Gastrocnemius medialis (tissue), 4 donors: ENCODE measurements around the gene TMEFF1. TPM values are rescaled to one million over a fixed set of nuclear protein-coding genes. Genes with fewer than 3 reads are reported as not detected.

Source experiments
- ATAC-seq, 2 donors: fragments of 150-250 bp; one replicate each; pipeline ENCODE4 v1.9.1; 2016
- DNase-seq, 2 donors: peaks; one replicate each; pipeline ENCODE4 v3.0.0-alpha.2; 2019
- H3K27ac ChIP-seq, 4 donors: fragments of 200-600 bp; sonication (generic); 1 replicate in 1 of 4; 2 replicates in 3 of 4; pipeline ENCODE4 v1.5.1; 2016 to 2018; ENCODE audit warnings: mild to moderate bottlenecking in 2 of 4, moderate library complexity in 1 of 4
- H3K27me3 ChIP-seq, 3 donors: fragments of 200-600 bp; sonication (generic) in 2 of 3; 1 replicate in 1 of 3; 2 replicates in 2 of 3; pipeline versions ENCODE4 v1.5.1 to v1.6.0; 2016 to 2019; ENCODE audit warnings: mild to moderate bottlenecking in 1 of 3, moderate library complexity in 1 of 3
- H3K36me3 ChIP-seq, 2 donors: fragments of 200-600 bp; sonication (generic) in 1 of 2; one replicate each; pipeline ENCODE4 v1.5.1; 2017 to 2018
- H3K4me1 ChIP-seq, 2 donors: fragments of 200-600 bp; sonication (generic) in 1 of 2; one replicate each; pipeline ENCODE4 v1.5.1; 2016 to 2017; ENCODE audit warnings: mild to moderate bottlenecking in 2 of 2
- H3K4me3 ChIP-seq, 4 donors: fragments of 200-600 bp; sonication (generic) in 3 of 4; 1 replicate in 1 of 4; 2 replicates in 3 of 4; pipeline ENCODE4 v1.5.1; 2016 to 2019; ENCODE audit warnings: mild to moderate bottlenecking in 2 of 4
- H3K9me3 ChIP-seq, 3 donors: fragments of 200-600 bp; sonication (generic) in 2 of 3; 1 replicate in 1 of 3; 2 replicates in 2 of 3; pipeline ENCODE4 v1.5.1; 2016 to 2019
- CTCF ChIP-seq, 5 experiments: fragments of 450-650 bp in 3 of 5; fragments of 200-600 bp in 2 of 5; sonication (generic) in 2 of 5; IDR thresholded peaks in 4 of 5; conservative IDR thresholded peaks in 1 of 5; 1 replicate in 4 of 5; 2 replicates in 1 of 5; pipeline ENCODE4 v1.5.1; 2016 to 2019; ENCODE audit warnings: antibody characterized with exemption in 5 of 5, mild to moderate bottlenecking in 3 of 5, moderate library complexity in 3 of 5
- POLR2A ChIP-seq, 2 donors: fragments of 450-650 bp; IDR thresholded peaks; one replicate each; pipeline ENCODE4 v1.6.1; 2017; ENCODE audit warnings: antibody characterized with exemption in 2 of 2, mild to moderate bottlenecking in 2 of 2, moderate library complexity in 2 of 2
- in situ Hi-C, 4 donors: fragments of 200-750 bp; cut with MboI; loops; one replicate each; pipeline versions ENCODE4 v1.15.0 to v1.8.0; 2017; ENCODE audit warnings: low sequenced_read_pairs in 4 of 4
- intact Hi-C: fragments of 100-400 bp; cut with DNase I; formaldehyde crosslinking; loops from one replicate; pipeline ENCODE4 v1.15.1; 2023; ENCODE audit warnings: low total_unique reads
- total RNA-seq, 4 donors: library from RNA; depleted of rRNA; stranded (reverse); fragments of >200 nt; gene quantifications; one replicate each; pipeline versions ENCODE4 v1.1.0 to v1.2.3, GENCODE V29; 2016

TMEFF1 gene
- total RNA-seq, 4 donors from 2014 or later, result not detected

- Histone ChIP-seq H3K9me3 (no peaks in the 10 kb centered on the region), H3K27ac (peak overlapping the region; percentile 73 to 90 (median 84)), H3K4me3 (peak overlapping the region; percentile 61 to 88 (median 76)), H3K36me3 (no peaks in the 10 kb centered on the region), H3K4me1 (peaks cover 27 to 36% of the 10 kb centered on the region in 2 donors), H3K27me3 (no peaks in the 10 kb centered on the region)
- ATAC-seq (peak; percentile 45 to 65), DNase-seq (peak; percentile 32 to 48)
- intact Hi-C loops, result loop anchor here (1.0 to 10.0 kb wide), 8 partner anchors 13 to 1063 kb away; partner anchors contain the start of genes MRPL50, NR4A3 and ZNF189
- no peak for TF ChIP-seq CTCF (IDR thresholded peaks at IDR 0.05 in 4 of 5, conservative IDR thresholded peaks at IDR 0.05 in 1 of 5)
- peak in 1 of 2 donors; percentile 23 for TF ChIP-seq POLR2A (IDR thresholded peaks at IDR 0.05)
- in situ Hi-C loops, result loop anchor here in 1 of 4 donors (25.0 kb wide), 1 partner anchor 160 kb away; the partner anchor contains the start of gene CAVIN4
Observed at GRCh38 chr9:100427366-100428263, 45.3 kb upstream of the TMEFF1 start.

- Histone ChIP-seq H3K27ac (peak overlapping the region; percentile 49 to 90 (median 71)), H3K4me1 (peaks cover 29 to 47% of the 10 kb centered on the region in 2 donors), H3K27me3 (no peaks in the 10 kb centered on the region), H3K36me3 (no peaks in the 10 kb centered on the region), H3K9me3 (no peaks in the 10 kb centered on the region), H3K4me3 (no peak overlapping the region)
- ATAC-seq (peak; percentile 21 to 66), DNase-seq (no peak)
- in situ Hi-C loops, result loop anchor here in 1 of 4 donors (25.0 kb wide), 1 partner anchor 158 kb away; the partner anchor contains the start of gene CAVIN4
- intact Hi-C loops, result loop anchor here (5.0 to 10.0 kb wide), 7 partner anchors 38 to 1064 kb away; partner anchors contain the start of genes MRPL50, NR4A3 and ZNF189
- no peak for TF ChIP-seq CTCF (IDR thresholded peaks at IDR 0.05 in 4 of 5, conservative IDR thresholded peaks at IDR 0.05 in 1 of 5)
- no peak for TF ChIP-seq POLR2A (IDR thresholded peaks at IDR 0.05)
Observed at GRCh38 chr9:100428871-100429654, 43.9 kb upstream of the TMEFF1 start.

DNA sequence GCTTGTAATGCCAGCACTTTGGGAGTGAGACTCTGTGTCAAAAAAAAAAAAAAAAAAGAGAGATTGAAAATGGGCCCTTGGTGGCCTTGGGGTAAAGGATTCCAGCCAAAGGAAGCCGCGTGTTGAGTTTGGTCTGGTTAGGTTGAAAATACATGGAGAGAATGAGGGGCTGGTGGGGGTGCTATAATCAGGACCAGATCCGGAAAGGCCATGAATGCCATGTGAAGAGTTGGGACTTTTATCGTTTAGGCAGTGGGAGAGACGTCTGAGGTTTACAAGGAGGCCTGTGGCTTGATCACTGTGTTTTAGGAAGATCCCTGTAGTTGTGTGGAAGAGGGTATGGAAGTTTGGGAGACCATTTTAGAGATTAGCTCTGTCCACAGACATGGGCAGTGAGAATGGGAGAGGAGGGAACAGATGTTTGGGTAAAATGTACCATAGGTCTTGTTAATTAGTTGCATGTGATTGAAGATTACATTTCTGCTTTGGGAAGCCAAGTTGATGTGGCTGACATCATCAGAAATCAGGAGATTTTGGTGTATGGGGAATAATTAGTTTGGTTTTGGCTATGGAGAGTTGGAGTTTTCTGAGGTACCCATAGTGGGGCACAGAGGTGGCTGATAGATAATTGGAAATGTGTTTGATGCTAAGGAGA is 42.5 kb upstream of the TMEFF1 start:
- in situ Hi-C loops (loop anchor here in 3 of 4 donors (10.0 to 25.0 kb wide), 3 partner anchors 154 to 164 kb away; partner anchors contain the start of gene CAVIN4 (in 1 of the 3)), intact Hi-C loops (no loop called here)
- Histone ChIP-seq H3K4me3 (no peak overlapping the region), H3K27me3 (no peaks in the 10 kb centered on the region), H3K27ac (no peak overlapping the region), H3K4me1 (peaks cover 29 to 47% of the 10 kb centered on the region in 2 donors), H3K36me3 (no peaks in the 10 kb centered on the region), H3K9me3 (no peaks in the 10 kb centered on the region)
- DNase-seq (no peak), ATAC-seq (no peak)
- no peak for TF ChIP-seq CTCF (IDR thresholded peaks at IDR 0.05 in 4 of 5, conservative IDR thresholded peaks at IDR 0.05 in 1 of 5)
- TF ChIP-seq POLR2A (IDR thresholded peaks at IDR 0.05), result no peak

- H3K9me3 ChIP-seq, result no peaks in the 10 kb centered on the region
- intact Hi-C loops (no loop called here), in situ Hi-C loops (loop anchor here in 3 of 4 donors (10.0 to 25.0 kb wide), 3 partner anchors 153 to 163 kb away; partner anchors contain the start of gene CAVIN4 (in 1 of the 3))
- H3K27ac ChIP-seq, result no peak overlapping the region
- ATAC-seq (no peak), DNase-seq (no peak)
- TF ChIP-seq POLR2A (IDR thresholded peaks at IDR 0.05) (no peak), CTCF (IDR thresholded peaks at IDR 0.05 in 4 of 5, conservative IDR thresholded peaks at IDR 0.05 in 1 of 5) (no peak)
- H3K27me3 ChIP-seq, result no peaks in the 10 kb centered on the region
- H3K4me1 ChIP-seq, result peaks cover 20 to 37% of the 10 kb centered on the region in 2 donors
- H3K4me3 ChIP-seq, result no peak overlapping the region
- H3K36me3 ChIP-seq, result no peaks in the 10 kb centered on the region
Observed at GRCh38 chr9:100431886-100432285, 41.1 kb upstream of the TMEFF1 start.
